Ovary (tissue), 9 donors: Measurements from ENCODE around the gene HAPSTR1. TPM values are rescaled to one million over a fixed set of nuclear protein-coding genes. Genes with fewer than 3 reads are reported as not detected.

Experiments
- DNase-seq, 5 donors: peaks; one replicate each; pipeline ENCODE4 v3.0.0-alpha.2; 2019 to 2020
- H3K27ac ChIP-seq, 2 donors: fragments of 200-600 bp; one replicate each; pipeline versions ENCODE4 v1.5.1 to v1.8.0; 2019 to 2022
- H3K27me3 ChIP-seq: fragments of 200-600 bp; one replicate; pipeline ENCODE4 v1.8.0; 2022
- H3K36me3 ChIP-seq: fragments of 200-600 bp; sonication (generic); one replicate; pipeline ENCODE4 v1.5.1; 2019
- H3K4me1 ChIP-seq: one replicate; pipeline ENCODE4 v1.8.1; 2013; ENCODE audit warnings: mild to moderate bottlenecking, moderate library complexity; ENCODE audit not compliant: insufficient read depth
- H3K4me3 ChIP-seq: fragments of 200-600 bp; sonication (generic); one replicate; pipeline ENCODE4 v1.5.1; 2017
- H3K9me3 ChIP-seq, 2 donors: fragments of 200-600 bp in 1 of 2; sonication (generic) in 1 of 2; one replicate each; pipeline versions ENCODE4 v1.5.1 to v1.8.1; 2013 to 2019; ENCODE audit warnings: mild to moderate bottlenecking in 1 of 2, moderate library complexity in 1 of 2
- EP300 ChIP-seq: sonication (generic); formaldehyde crosslinking; IDR thresholded peaks from one replicate; pipeline ENCODE4 v1.6.1; 2017; ENCODE audit warnings: antibody characterized with exemption
- POLR2A ChIP-seq: fragments of 450-650 bp; IDR thresholded peaks from one replicate; pipeline ENCODE4 v1.6.1; 2017; ENCODE audit warnings: antibody characterized with exemption, mild to moderate bottlenecking, moderate library complexity
- WGBS, 3 donors: extraction: QIAGEN DNeasy Blood & Tissue Kit in 1 of 3; methylation state at CpG; one replicate each; pipeline versions ENCODE4 v1.1.5 to v1.1.7; 2013 to 2017; 5-methylcytosine and 5-hydroxymethylcytosine counted together
- intact Hi-C, 4 donors: fragments of 100-400 bp; cut with DNase I; formaldehyde crosslinking; loops; one replicate each; pipeline versions ENCODE4 v1.11.0 to v1.15.1; 2022 to 2023
- polyA plus RNA-seq, 2 donors: library from polyadenylated mRNA; stranded (reverse); fragments of 200-250 nt in 1 of 2; fragments of 350-450 nt in 1 of 2; fragmentation: Illumina TruSeq in 1 of 2; extraction: RNeasy Lipid Tissue Mini Kit (QIAGEN cat#74804) in 1 of 2; gene quantifications; one replicate each; pipeline ENCODE4 v1.2.3, GENCODE V29; 2013 to 2014
- total RNA-seq, 7 donors: library from RNA; depleted of rRNA in 2 of 7; stranded (reverse); fragments of >200 nt in 2 of 7; fragmentation: NEBNext Ultra II Directional in 3 of 7; extraction: Animal tissue kit (Norgen Biotek cat#: 25700) in 3 of 7; gene quantifications; one replicate each; pipeline versions ENCODE4 v1.1.0 to v1.2.4, GENCODE V29; 2016 to 2023
- TF ChIP-seq, protein P1 (sequence below), 3 donors: fragments of 450-650 bp in 2 of 3; fragments of 200-600 bp in 1 of 3; IDR thresholded peaks; one replicate each; pipeline versions ENCODE4 v1.5.1 to v1.8.0; 2016 to 2022; ENCODE audit warnings: antibody characterized with exemption in 3 of 3, mild to moderate bottlenecking in 1 of 3
- donor health status: DM: no; HTN: no; CAD: no; lungs with moderate emphysema.
- donor health status: DM: no; HTN: no; CAD: no.
- donor health status: Bipolar disorder and iron deficiency.
- donor health status: DM: yes; HTN: yes; CAD: no.
- donor health status: DM: no; HTN: no; CAD: no.
- donor health status: DM: yes; HTN: yes; CAD: no.

The HAPSTR1 gene
- total and polyA plus RNA-seq, 9 donors, result 15.7 to 76.1 (median 48.0) TPM

DNA sequence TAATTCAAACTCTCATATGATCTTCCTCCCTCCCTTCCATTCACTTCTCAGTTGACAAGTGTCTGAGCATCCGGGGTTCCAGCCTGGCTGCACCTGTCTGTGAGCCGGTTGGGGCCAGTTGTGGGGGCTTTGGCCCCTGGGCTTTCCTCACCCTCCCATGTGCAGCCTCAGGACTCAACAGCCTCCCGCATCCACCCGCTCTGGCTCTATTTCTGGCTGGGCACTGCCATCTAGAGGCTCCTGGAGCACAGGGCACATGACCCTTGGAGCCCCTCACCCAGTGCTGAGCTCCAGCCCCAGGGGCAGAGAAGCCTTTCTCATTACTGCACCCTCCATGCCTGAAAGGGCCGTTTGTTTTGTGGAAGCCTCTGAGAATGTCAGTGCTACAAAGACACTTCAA is 43.3 kb downstream of the HAPSTR1 start:
- Histone ChIP-seq H3K36me3 (no peaks in the 10 kb centered on the region), H3K4me1 (peaks cover 1% of the 10 kb centered on the region), H3K27ac (no peak overlapping the region), H3K27me3 (no peaks in the 10 kb centered on the region), H3K9me3 (no peaks in the 10 kb centered on the region), H3K4me3 (no peak overlapping the region)
- TF ChIP-seq POLR2A (no peak), EP300 (no peak)
- TF ChIP-seq, protein P1, sequence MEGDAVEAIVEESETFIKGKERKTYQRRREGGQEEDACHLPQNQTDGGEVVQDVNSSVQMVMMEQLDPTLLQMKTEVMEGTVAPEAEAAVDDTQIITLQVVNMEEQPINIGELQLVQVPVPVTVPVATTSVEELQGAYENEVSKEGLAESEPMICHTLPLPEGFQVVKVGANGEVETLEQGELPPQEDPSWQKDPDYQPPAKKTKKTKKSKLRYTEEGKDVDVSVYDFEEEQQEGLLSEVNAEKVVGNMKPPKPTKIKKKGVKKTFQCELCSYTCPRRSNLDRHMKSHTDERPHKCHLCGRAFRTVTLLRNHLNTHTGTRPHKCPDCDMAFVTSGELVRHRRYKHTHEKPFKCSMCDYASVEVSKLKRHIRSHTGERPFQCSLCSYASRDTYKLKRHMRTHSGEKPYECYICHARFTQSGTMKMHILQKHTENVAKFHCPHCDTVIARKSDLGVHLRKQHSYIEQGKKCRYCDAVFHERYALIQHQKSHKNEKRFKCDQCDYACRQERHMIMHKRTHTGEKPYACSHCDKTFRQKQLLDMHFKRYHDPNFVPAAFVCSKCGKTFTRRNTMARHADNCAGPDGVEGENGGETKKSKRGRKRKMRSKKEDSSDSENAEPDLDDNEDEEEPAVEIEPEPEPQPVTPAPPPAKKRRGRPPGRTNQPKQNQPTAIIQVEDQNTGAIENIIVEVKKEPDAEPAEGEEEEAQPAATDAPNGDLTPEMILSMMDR (IDR thresholded peaks at IDR 0.05), result no peak
- intact Hi-C loops, result loop anchor here in 1 of 4 donors (5.0 kb wide), 1 partner anchor 1048 kb away; the partner anchor contains the start of gene GRIN2A
- 32 to 41% (median 33%) methylated on average over 5 of the region's 5 CpGs for WGBS, 3 donors
- peak in 2 of 5 donors; percentile 31 to 48 for DNase-seq

DNA sequence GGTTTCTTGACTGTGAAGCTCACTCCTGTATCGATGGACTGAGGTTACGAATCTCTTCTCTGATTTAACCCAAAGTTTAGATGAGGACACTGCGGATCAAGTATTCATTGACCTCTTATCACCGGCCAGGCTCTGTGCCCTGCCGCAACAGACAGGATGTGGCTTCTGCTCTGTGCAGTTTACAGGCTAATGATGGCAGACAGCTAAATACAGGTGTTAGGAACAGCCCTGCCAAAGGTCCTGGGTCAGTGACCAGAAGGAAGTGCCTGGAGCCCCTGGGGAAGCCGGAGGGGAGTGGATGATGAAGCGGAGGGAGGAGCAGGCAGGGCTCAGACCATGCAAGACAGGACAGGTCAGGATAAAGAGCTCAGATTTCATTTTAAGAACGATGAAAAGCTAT is 44.4 kb downstream of the HAPSTR1 start:
- WGBS, 3 donors, result 65 to 75% (median 71%) methylated on average over 8 of the region's 8 CpGs
- Histone ChIP-seq H3K27me3 (no peaks in the 10 kb centered on the region), H3K4me1 (peaks cover 1% of the 10 kb centered on the region), H3K36me3 (no peaks in the 10 kb centered on the region), H3K9me3 (no peaks in the 10 kb centered on the region), H3K4me3 (no peak overlapping the region), H3K27ac (no peak overlapping the region)
- TF ChIP-seq POLR2A, result no peak
- TF ChIP-seq, protein P1 (IDR thresholded peaks at IDR 0.05), result no peak
- no peak for TF ChIP-seq EP300
- peak in 1 of 5 donors; percentile 17 for DNase-seq
- intact Hi-C loops, result loop anchor here in 1 of 4 donors (5.0 kb wide), 1 partner anchor 1047 kb away; the partner anchor contains the start of gene GRIN2A

DNA sequence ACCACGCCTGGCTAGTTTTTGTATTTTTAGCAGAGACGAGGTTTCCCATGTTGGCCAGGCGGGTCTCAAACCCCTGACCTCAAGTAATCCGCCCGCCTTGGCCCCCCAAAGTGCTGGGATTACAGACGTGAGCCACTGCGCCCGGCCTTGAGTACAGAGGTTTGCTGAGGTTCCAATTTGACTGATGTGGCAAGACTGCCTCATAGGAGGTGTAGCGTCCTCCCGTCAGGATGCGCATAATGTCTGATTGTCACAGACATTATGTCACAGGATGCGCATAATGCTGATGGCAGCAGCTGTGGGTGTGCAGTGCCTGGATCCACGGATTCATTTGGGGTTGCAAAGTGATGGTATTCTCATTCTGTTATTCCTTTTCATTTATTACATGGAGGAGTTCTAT is 45.2 kb downstream of the HAPSTR1 start:
- WGBS, 3 donors, result 84 to 87% (median 87%) methylated on average over 13 of the region's 13 CpGs
- peaks cover 1% of the 10 kb centered on the region for H3K4me1 ChIP-seq
- TF ChIP-seq EP300, result no peak
- TF ChIP-seq, protein P1 (IDR thresholded peaks at IDR 0.05), result no peak
- TF ChIP-seq POLR2A, result no peak
- no peaks in the 10 kb centered on the region for H3K27me3 ChIP-seq
- H3K4me3 ChIP-seq, result no peak overlapping the region
- no peak overlapping the region for H3K27ac ChIP-seq
- peak in 1 of 5 donors; percentile 16 for DNase-seq
- intact Hi-C loops, result loop anchor here in 1 of 4 donors (5.0 kb wide), 1 partner anchor 1046 kb away; the partner anchor contains the start of gene GRIN2A
- H3K9me3 ChIP-seq, result no peaks in the 10 kb centered on the region
- no peaks in the 10 kb centered on the region for H3K36me3 ChIP-seq

DNA sequence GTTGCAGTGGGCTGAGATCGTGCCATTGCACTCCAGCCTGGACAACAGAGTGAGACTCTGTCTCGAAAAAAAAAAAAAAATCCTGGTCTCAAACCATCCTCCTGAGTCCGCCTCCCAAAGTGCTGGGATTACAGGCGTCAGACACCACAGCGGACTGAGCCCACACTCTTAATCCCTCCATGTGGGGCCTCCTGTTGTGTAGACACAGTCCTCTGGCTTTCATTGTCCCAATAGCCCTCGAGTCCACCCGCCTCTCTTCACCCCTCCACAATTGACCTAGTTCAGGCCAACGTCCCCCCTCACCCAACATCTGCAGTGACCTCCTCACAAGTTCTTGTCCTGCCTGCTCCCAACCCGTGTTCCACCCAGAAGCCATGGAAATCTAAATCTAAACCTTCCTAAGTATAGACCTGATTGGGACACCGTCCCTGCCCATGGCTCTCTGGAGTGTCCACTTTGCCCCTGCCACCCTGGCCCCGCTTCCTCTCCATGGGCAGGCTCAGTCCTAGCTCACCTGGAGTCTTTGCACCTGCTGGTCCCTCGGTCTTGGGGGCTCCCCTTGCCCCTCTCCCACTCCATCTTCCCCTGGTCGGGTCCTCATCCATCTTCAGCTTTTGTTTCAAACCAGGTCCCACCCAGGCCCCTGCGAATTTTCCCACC is 46.7 kb downstream of the HAPSTR1 start:
- TF ChIP-seq, protein P1 (IDR thresholded peaks at IDR 0.05), result no peak
- TF ChIP-seq EP300 (no peak), POLR2A (no peak)
- Histone ChIP-seq H3K9me3 (no peaks in the 10 kb centered on the region), H3K27me3 (no peaks in the 10 kb centered on the region), H3K4me1 (peaks cover 1% of the 10 kb centered on the region), H3K36me3 (no peaks in the 10 kb centered on the region), H3K4me3 (no peak overlapping the region), H3K27ac (no peak overlapping the region)
- 77 to 81% (median 79%) methylated on average over 14 of the region's 14 CpGs for WGBS, 3 donors
- intact Hi-C loops, result loop anchor here in 1 of 4 donors (5.0 kb wide), 1 partner anchor 1044 kb away; the partner anchor contains the start of gene GRIN2A
- no peak for DNase-seq
